AML-193 (cell line): ENCODE measurements around the gene PAQR7.
"Not testable (repeated sequence)": the region's sequence is repeated elsewhere in the genome, so short reads cannot be mapped to it uniquely, and the experiment has no call there.

ENCODE experiments used
- DNase-seq, 2 experiments: peaks; one replicate each; lab custom pipeline; 2025; lab: John Stamatoyannopoulos, UW

PAQR7 gene

GRCh38 chr1:25845664-25846063 is 29.8 kb downstream of the PAQR7 start:
- DNase-seq = no peak

- DNase-seq = peak; percentile 4 to 26
Observed at GRCh38 chr1:25844536-25845337, 30.8 kb downstream of the PAQR7 start.

GRCh38 chr1:25843483-25843882 is 32.0 kb downstream of the PAQR7 start:
- no peak for DNase-seq

- DNase-seq = not testable (repeated sequence)
Observed at GRCh38 chr1:25839808-25840207, 35.7 kb downstream of the PAQR7 start.

GRCh38 chr1:25837262-25837875 is 38.1 kb downstream of the PAQR7 start:
- peak; percentile 7 for DNase-seq

GRCh38 chr1:25836695-25837094 is 38.8 kb downstream of the PAQR7 start:
- no peak for DNase-seq

- no peak for DNase-seq
Observed at GRCh38 chr1:25834894-25835293, 40.6 kb downstream of the PAQR7 start.

GRCh38 chr1:25833158-25833557 is 42.4 kb downstream of the PAQR7 start:
- DNase-seq = no peak

- DNase-seq = no peak
Observed at GRCh38 chr1:25832336-25833037, 43.0 kb downstream of the PAQR7 start.

- DNase-seq = no peak
Observed at GRCh38 chr1:25831569-25832196, 43.8 kb downstream of the PAQR7 start.

GRCh38 chr1:25829046-25829445 is 46.5 kb downstream of the PAQR7 start:
- DNase-seq = no peak

- no peak for DNase-seq
Observed at GRCh38 chr1:25828491-25828890, 47.0 kb downstream of the PAQR7 start.

- no peak for DNase-seq
Observed at GRCh38 chr1:25826571-25826970, 48.9 kb downstream of the PAQR7 start.

- peak; percentile 24 to 28 for DNase-seq
Observed at GRCh38 chr1:25825605-25826004, 49.9 kb downstream of the PAQR7 start.

GRCh38 chr1:25821630-25822091 is 53.8 kb downstream of the PAQR7 start:
- DNase-seq = no peak

- DNase-seq = peak in 1 of 2 experiments; percentile 23
Observed at GRCh38 chr1:25821112-25821476, 54.4 kb downstream of the PAQR7 start.

GRCh38 chr1:25820247-25821111 is 55.0 kb downstream of the PAQR7 start:
- peak; percentile 50 to 68 for DNase-seq

- DNase-seq = peak; percentile 55 to 60
Observed at GRCh38 chr1:25819491-25820246, 55.8 kb downstream of the PAQR7 start, which contains the start of gene MTFR1L. Gene MTFR1L (plus strand): TSS chr1:25819954. CDS start chr1:25823105, 3,151 bp downstream.

GRCh38 chr1:25818569-25818968 is 56.9 kb downstream of the PAQR7 start:
- no peak for DNase-seq

- DNase-seq = no peak
Observed at GRCh38 chr1:25817840-25818501, 57.5 kb downstream of the PAQR7 start.
